Left forelimb (tissue), 1 donor: ENCODE measurements around the gene CDC14B.
A peak's percentile ranks its signal among the peaks of the same experiment; 100 is the strongest.
"Not testable (repeated sequence)": the region's sequence is repeated elsewhere in the genome, so short reads cannot be mapped to it uniquely, and the experiment has no call there.

Source experiments
- DNase-seq: peaks from one replicate; pipeline ENCODE4 v3.0.0-alpha.2; 2018; ENCODE audit warnings: low spot score

CDC14B gene

GRCh38 chr9:96621618-96622017 lies 2.0 kb upstream of the CDC14B start:
- DNase-seq, result no peak

DNA sequence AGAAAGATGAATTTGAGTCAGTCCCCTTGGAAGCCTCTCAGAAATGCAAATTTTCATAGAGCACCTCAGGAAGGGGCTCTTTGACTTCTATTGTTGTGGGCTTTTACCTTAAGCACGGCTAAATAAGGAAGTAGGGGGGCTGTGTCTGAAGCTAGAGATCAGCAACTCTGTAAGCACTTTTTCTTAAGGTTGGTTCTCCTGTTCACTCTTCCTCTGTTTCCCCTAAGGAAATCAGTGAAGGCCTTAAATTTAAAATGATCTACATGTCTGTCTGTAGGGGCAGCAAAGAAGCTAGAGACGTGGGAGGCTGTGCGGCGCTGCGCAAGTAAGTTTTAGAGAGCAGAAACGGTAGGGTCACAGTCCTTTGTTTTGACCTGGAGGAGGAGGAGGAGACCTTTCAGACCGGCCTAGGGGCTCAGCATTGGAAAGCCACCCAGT lies 1.2 kb upstream of the CDC14B start:
- DNase-seq, result no peak

DNA sequence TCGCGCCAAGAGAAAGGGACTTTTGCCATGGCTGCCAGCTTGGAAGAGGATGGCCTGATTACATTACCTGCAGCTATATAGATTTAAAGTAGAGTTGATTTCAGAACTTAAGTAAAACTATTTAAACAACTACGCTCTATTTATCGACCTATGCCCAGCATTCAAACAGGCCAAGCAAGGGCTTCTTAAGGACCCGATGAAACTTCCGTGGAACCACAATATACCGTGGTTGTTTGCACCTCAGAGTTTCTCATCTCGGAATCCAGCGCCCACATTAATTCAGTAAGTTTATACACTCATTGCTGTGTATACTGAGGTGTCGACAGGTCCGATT lies 505 bp upstream of the CDC14B start:
- no peak for DNase-seq

GRCh38 chr9:96619124-96619465 lies 548 bp downstream of the CDC14B start:
- no peak for DNase-seq

DNA sequence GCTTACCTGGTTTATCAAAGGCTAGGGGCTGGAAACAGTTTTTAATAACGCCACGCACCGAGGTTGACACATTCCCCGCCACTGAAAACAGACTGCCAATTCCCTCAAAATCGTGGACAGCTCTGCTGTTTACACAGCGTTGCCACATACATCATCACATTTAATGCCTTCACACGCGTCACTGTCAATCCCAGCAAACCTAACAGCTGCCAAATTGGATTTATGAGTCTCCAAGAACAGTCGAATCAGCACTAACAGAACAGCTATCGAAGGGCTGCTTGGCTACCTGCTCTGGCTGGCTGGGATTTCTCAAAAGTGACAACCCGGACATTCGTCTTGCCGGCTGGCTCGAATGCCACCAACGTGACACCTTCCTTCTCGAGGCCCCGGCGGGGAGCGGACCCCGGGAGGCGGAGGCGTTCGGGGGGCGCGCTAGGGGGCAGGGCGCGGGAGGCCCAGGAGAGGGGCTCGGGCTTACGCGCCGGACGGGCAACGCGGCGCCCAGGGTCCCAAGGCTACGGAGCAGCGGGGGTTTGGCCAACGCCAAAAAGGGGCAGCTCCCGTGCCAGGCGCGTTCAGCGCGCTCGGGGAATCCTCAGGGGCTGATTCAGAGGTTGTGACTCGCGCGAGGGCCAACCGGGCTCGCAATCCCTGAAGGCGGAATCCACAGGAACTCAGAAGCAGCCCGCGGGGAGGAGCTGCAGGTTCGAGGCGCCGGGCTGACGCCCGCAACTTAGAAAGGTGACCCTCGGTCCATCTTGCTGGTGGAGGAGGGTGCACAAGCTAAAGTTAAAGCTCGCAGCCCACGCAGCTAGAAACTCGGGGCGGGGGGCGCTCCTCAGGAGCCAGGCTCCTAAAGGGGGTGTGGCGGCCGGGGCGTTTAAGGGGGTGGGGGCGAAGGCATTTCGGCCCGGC lies 1.2 kb downstream of the CDC14B start:
- DNase-seq, result peak; percentile 75

DNA sequence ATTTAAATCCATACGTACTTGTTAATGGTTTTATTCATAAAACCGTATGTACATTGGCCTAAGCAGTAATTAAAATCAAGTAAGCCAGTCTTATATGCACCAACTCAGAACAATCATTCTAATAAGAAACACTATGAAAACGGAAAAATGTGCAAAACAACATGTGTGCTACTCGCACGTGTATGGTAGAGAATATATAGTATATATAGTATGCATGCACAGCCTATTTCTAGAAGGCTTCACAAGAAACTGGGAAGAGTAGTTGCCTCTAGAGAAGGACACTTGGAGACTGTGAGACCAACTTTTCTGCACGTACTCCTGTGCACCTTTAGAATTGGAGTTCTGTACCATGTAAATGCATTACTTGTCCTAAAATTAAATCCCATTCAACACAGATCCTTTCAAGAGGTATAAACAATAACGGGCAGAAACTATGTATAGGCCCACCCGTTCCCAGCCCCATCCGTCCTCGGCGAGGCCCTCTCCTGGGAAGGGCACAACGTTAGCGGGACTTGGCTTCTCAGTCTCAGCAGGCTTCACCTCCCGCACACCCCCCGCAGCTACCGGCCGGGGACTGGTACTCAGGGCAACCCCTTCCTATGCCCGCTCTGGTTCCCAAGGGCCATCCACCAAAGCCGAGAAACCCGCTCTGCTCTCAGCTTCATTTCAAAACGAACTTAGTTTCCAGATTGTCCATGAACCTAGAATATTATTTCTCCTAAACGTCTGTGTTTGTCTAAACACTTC lies 2.0 kb downstream of the CDC14B start:
- no peak for DNase-seq

- no peak for DNase-seq
These were observed 2.7 kb downstream of the CDC14B start for GRCh38 chr9:96616817-96617438.

DNA sequence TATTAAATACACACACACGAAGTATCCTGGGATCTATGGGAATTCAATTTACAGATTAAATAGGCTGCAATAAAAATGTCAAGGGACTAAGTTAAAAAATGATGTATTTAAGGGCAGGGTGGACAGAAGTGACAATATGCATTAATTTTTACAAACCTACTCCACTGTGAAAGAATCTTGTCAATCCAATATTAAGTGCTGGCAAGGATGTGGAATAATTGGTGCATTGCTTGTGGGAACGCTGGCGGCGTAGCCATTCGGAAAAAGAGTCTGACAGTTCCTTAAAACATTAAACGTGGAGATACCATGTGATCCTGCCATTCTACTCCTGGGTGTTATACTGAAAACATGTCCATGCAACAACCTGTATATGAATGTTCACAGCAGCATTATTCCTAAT lies 4.2 kb downstream of the CDC14B start:
- no peak for DNase-seq

GRCh38 chr9:96614664-96615063 lies 5.0 kb downstream of the CDC14B start:
- DNase-seq, result not testable (repeated sequence)

GRCh38 chr9:96612966-96613589 lies 6.6 kb downstream of the CDC14B start:
- no peak for DNase-seq

DNA sequence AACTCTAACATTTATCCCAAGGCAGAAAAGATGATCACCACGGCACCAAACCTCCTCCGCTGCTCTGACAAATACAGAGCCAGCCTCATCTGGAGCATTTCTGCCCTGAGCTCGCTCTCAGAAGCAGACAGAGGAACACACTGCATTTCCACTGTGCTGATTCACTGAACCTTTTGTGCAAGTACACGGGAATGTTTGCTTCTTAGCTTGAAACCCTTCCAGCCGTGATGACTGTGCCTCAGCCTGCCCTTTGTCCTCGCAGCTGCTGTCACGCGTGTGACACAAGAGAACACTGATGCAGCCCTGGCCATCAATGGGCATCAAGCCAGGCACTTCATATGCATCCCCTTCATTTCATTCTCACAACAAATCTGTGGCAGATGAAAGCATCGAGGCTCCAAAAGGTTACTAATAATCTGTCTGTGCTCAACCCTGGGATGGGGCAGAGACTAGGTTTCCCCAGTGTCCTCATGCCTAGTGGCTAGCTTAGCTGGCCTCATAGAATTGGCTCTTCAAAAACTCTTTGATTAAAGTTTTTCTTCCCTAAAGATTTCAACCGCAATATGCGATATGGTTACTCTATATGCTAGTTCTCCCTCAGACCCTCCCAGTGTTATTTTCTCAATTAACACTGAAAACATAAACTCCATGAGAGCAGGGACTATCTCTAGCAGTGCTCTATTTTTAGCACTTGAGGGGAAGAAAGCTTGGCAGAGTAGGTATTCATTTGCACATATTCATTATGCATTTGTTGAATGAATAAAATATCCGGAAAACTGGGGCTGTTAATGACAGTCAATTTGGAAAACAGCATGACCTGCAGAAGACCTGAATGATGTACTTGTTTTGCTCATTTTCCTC lies 7.3 kb downstream of the CDC14B start:
- peak; percentile 70 for DNase-seq

DNA sequence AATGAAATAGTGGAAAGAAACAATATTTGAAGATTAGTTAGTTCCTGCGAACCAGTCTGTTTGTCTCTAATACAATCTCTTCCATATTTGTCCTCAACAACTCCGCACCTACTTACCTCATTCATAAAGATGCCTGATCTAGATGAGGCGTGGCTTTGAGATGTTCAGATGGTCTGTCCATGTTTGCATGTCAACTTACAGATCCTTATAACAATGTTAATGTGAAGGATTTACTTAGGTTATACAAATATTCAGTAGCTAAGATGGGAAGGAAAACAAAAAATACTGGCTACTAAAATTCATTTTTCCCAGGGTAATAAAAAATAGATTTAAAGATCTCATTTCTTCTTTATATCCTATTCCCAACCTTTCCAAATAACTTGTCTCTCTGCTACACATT lies 8.3 kb downstream of the CDC14B start:
- DNase-seq, result no peak

DNA sequence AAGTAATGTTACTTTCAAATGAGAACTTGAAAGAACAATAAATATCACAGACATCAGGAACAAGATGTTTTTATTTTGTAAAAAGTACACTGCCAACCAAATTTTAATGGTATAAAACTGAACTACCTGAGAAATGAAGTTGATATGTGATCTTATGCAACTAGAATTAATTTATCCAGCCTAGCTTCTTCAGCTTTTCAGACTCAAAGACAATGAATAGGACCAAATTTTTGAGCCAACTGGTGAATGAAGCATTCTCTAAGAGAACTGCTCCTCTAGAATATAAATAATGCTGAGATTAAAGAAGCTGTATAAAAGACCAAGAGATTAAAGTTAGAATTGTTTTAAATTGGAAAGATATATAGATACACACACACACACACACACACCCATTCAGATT lies 9.9 kb downstream of the CDC14B start:
- no peak for DNase-seq

GRCh38 chr9:96607971-96608370 lies 11.7 kb downstream of the CDC14B start:
- no peak for DNase-seq

DNA sequence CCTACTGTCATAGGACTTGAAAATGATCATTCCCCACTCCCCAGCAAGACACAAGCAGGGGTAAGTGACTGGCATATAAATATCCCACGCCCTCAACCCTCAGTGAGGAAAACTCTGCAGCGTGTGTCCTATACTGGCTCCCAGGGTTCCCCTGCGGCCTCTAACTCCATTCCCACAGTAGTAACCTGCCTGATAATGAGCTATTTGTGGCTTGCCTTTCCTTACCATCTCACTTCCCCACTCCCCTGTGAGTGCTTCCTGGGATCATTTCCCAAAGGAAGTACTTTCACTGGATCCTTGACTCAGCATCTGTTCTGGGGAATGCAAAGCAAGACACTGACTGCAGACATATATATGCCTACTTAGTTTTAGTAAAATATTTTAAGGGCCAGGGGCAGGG lies 14.3 kb downstream of the CDC14B start:
- DNase-seq, result no peak

DNA sequence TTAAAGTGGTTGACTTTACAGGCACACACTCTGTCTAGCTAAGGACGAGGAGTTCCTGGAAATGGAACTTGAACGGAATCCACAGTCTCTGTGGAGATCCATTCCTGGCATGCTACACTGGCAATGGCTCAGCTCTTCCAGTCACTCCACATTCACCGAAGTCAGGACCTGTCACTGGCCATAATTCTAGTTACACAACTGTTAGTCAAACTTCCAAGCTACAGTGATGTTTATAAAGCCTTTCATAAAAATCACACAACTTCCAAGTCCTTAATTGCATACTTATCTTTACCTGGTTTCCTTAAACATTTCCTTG lies 15.7 kb downstream of the CDC14B start:
- no peak for DNase-seq

GRCh38 chr9:96603305-96604003 lies 16.2 kb downstream of the CDC14B start:
- no peak for DNase-seq

DNA sequence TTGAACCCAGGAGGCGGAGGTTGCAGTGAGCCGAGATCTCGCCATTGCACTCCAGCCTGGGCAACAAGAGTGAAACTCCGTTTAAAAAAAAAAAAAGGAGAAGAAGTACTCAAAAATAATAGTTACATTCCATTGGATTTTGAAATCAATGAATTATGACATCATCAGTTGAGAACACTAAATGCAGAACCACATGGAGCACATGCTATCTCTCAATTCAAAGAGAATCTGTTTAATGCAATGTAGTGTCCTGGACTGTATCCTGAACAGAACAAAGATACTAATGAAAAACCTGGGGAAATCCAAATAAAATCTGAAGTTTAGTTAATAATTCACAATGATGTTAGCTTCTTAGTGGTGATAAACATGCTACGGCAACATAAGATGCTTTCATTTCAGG lies 20.3 kb downstream of the CDC14B start:
- no peak for DNase-seq

GRCh38 chr9:96596601-96597111 lies 23.0 kb downstream of the CDC14B start:
- no peak for DNase-seq

DNA sequence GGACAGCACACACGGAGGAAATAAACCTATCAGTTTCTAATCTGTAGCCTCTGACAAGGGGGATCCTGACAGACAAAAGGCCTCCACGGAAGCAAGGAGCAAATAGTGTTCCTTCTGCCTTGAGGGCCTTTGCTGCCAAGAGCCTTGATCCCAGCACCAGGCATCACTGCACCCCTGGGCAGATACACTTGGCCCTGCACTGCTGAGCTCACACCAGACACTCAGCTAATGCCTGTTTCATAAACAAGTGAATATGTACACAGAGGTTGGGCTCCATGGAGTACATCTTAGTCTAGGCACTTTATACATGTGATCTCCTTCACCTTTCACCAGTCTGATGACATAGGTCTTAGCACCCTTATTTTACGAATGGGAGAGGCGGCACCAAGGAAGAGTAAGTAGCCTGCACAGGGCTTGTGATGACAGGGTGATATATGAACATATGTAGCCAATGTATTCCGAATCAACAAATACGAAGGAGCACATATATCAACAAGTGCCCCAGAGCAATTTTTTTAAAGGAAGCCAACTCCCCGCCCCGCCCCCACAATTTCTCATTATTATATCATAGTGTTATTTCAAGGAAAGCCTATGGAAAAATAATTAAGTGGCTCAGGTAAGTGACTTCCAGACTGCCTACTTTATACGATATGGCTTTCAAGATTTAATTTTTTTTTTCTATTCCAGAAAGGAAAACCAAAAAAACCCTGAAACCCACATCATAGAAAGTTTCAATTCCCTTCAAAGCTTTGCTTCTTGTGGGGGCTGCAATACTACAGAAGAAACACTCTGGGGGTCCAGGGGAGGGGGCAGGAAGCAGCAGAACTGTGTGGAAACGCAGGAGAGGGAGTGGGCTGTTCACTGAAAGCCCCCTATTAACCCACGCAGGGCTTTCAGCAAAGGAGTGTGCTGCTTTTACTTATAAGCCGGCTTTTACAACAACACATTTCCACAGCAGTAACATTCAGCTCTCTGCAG lies 32.0 kb downstream of the CDC14B start:
- DNase-seq, result no peak
